ENCODE measurements around the gene ZNF485.

DNA sequence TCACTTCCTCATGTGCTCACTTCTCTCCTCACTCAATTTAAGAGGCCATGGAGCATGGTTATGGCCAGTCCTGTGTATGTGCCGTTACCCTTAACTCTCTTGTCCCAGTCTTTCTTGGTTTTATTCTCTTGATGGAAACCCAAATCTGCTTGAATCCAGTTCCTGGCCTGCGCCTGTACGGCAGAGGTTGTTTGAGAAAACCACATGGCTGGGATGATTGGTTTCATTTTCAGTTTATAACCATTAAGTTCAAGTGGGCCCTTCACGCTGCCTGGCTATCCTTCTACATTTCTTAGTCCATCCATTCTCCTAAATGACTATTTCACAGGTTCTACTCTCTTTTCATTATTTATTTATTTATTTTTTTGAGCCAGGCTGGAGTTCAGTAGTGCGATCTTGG lies 30.2 kb upstream of the ZNF485 start:
- TF ChIP-seq, protein P1, sequence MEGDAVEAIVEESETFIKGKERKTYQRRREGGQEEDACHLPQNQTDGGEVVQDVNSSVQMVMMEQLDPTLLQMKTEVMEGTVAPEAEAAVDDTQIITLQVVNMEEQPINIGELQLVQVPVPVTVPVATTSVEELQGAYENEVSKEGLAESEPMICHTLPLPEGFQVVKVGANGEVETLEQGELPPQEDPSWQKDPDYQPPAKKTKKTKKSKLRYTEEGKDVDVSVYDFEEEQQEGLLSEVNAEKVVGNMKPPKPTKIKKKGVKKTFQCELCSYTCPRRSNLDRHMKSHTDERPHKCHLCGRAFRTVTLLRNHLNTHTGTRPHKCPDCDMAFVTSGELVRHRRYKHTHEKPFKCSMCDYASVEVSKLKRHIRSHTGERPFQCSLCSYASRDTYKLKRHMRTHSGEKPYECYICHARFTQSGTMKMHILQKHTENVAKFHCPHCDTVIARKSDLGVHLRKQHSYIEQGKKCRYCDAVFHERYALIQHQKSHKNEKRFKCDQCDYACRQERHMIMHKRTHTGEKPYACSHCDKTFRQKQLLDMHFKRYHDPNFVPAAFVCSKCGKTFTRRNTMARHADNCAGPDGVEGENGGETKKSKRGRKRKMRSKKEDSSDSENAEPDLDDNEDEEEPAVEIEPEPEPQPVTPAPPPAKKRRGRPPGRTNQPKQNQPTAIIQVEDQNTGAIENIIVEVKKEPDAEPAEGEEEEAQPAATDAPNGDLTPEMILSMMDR (conservative IDR thresholded peaks at IDR 0.05; ENCODE audit: low read length) = no peak
- TF ChIP-seq EZH2phosphoT487 (IDR thresholded peaks at IDR 0.05; ENCODE audit: borderline replicate concordance) = no peak
